Measurements from ENCODE around the gene GOPC. TPM values are rescaled to one million over a fixed set of nuclear protein-coding genes. Genes with fewer than 3 reads are reported as not detected.
"Not testable (repeated sequence)": the region's sequence is repeated elsewhere in the genome, so short reads cannot be mapped to it uniquely, and the experiment has no call there.

GOPC gene
- total and polyA plus RNA-seq, 2 donors (not counting 1 experiment from before 2014, with no cell fraction given): 8.9 to 26.7 TPM

DNA sequence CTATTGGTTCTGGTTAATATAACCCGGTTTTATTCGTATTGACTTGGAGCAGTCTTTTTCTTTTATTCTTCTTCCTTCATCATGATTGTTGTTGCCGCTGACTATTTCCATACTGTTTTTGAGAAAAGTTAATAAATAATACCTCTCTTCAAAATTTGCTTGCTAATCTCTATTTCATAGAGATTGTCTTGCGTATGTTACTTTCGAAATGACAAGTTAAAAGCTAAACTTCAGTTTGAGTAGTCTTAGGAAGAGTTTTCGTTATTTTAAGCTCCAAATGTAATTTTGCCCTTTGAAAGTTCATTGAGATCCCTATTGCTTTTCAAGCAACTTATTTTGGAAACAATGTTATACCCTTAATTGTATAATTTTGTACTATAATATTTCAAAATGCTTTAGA is 83.4 kb downstream of the GOPC start:
- no peaks in the 10 kb centered on the region for H3K9me3 ChIP-seq (ENCODE audit: control extremely low read depth in 1 of 3, control insufficient read depth in 2 of 3, insufficient read depth in 1 of 3, low read length in 2 of 3)
- no CpG with 5 or more reads among the region's 6 CpGs for WGBS (ENCODE audit: insufficient coverage)
- peaks cover 0 to 3% (median 0%) of the 10 kb centered on the region in 4 experiments for H3K27me3 ChIP-seq (replicated peaks in 1 of 4; ENCODE audit: control extremely low read depth in 1 of 4, control insufficient read depth in 3 of 4, insufficient read depth in 4 of 4, low read length in 3 of 4)
- Mint-ChIP-seq H3K4me3 (no peak overlapping the region), H3K27me3 (peaks cover 24% of the 10 kb centered on the region), H3K27ac (no peak overlapping the region), H3K9me3 (ENCODE audit: insufficient read depth) (no peaks in the 10 kb centered on the region), H3K4me1 (no peaks in the 10 kb centered on the region)
- intact Hi-C loops (cut with micrococcal nuclease): no loop called here
- no peak overlapping the region for H3K4me2 ChIP-seq (replicated peaks; ENCODE audit: low read depth, low read length, poor library complexity, severe bottlenecking)
- TF ChIP-seq, protein P1, sequence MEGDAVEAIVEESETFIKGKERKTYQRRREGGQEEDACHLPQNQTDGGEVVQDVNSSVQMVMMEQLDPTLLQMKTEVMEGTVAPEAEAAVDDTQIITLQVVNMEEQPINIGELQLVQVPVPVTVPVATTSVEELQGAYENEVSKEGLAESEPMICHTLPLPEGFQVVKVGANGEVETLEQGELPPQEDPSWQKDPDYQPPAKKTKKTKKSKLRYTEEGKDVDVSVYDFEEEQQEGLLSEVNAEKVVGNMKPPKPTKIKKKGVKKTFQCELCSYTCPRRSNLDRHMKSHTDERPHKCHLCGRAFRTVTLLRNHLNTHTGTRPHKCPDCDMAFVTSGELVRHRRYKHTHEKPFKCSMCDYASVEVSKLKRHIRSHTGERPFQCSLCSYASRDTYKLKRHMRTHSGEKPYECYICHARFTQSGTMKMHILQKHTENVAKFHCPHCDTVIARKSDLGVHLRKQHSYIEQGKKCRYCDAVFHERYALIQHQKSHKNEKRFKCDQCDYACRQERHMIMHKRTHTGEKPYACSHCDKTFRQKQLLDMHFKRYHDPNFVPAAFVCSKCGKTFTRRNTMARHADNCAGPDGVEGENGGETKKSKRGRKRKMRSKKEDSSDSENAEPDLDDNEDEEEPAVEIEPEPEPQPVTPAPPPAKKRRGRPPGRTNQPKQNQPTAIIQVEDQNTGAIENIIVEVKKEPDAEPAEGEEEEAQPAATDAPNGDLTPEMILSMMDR (IDR thresholded peaks at IDR 0.05): no peak
- no peak for TF ChIP-seq EZH2 (IDR thresholded peaks at IDR 0.05; ENCODE audit: borderline replicate concordance, insufficient read depth, low read depth, low read length, poor library complexity, severe bottlenecking)
- no peaks in the 10 kb centered on the region for H3K4me1 ChIP-seq (ENCODE audit: control insufficient read depth in 2 of 2, insufficient read depth in 2 of 2, low read length in 2 of 2)
- ATAC-seq (ENCODE audit: low read depth) (no peak), DNase-seq (no peak)
- H3K36me3 ChIP-seq (replicated peaks in 1 of 2; ENCODE audit: control extremely low read depth in 1 of 2, control insufficient read depth in 1 of 2, extremely low read depth in 1 of 2, insufficient read depth in 2 of 2, low read length in 1 of 2): no peaks in the 10 kb centered on the region
- H3K4me3 ChIP-seq (ENCODE audit: control extremely low read depth in 1 of 5, extremely low read depth in 1 of 5, insufficient read depth in 1 of 5, low read depth in 2 of 5, low read length in 4 of 5): no peak overlapping the region
- H2AFZ ChIP-seq (ENCODE audit: insufficient read depth, low read depth, low read length, poor library complexity, severe bottlenecking): no peak overlapping the region
- no peak overlapping the region for H3K27ac ChIP-seq (ENCODE audit: low read length in 2 of 2)
- H3K79me2 ChIP-seq (ENCODE audit: control insufficient read depth, insufficient read depth, low read length): no peaks in the 10 kb centered on the region
- H4K20me1 ChIP-seq (ENCODE audit: control insufficient read depth, insufficient read depth, low read length, poor library complexity, severe bottlenecking): no peaks in the 10 kb centered on the region
- ChIA-PET POLR2A (no interaction called here), CTCF (interaction anchor here (1.1 kb wide), 1 partner anchor 10 kb away, joined by 4 read pairs; no protein-coding TSS in a partner anchor)
- H3K9ac ChIP-seq (ENCODE audit: low read length): no peak overlapping the region

DNA sequence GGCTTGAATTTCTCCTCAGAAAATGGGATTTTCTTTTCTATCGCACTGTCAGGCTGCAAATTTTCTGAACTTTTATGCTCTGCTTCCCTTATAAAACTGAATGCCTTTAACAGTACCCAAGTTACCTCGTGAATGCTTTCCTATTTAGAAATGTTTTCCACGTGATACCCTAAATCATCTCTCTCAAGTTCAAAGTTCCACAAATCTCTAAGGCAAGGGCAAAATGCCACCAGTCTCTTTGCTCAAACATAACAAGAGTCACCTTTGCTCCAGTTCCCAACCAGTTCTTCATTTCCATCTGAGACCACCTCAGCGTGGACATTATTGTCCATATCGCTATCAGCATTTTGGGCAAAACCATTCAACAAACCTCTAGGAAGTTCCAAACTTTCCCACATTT is 84.3 kb downstream of the GOPC start:
- H3K4me3 ChIP-seq (ENCODE audit: control extremely low read depth in 1 of 5, extremely low read depth in 1 of 5, insufficient read depth in 1 of 5, low read depth in 2 of 5, low read length in 4 of 5); CTCF ChIA-PET; POLR2A ChIA-PET; ATAC-seq (ENCODE audit: low read depth); H2AFZ ChIP-seq (ENCODE audit: insufficient read depth, low read depth, low read length, poor library complexity, severe bottlenecking); H3K9me3 Mint-ChIP-seq (ENCODE audit: insufficient read depth); H3K9me3 ChIP-seq (ENCODE audit: control extremely low read depth in 1 of 3, control insufficient read depth in 2 of 3, insufficient read depth in 1 of 3, low read length in 2 of 3); H4K20me1 ChIP-seq (ENCODE audit: control insufficient read depth, insufficient read depth, low read length, poor library complexity, severe bottlenecking); H3K4me2 ChIP-seq (replicated peaks; ENCODE audit: low read depth, low read length, poor library complexity, severe bottlenecking); H3K79me2 ChIP-seq (ENCODE audit: control insufficient read depth, insufficient read depth, low read length); H3K9ac ChIP-seq (ENCODE audit: low read length); intact Hi-C loops (cut with micrococcal nuclease); H3K36me3 ChIP-seq (replicated peaks in 1 of 2; ENCODE audit: control extremely low read depth in 1 of 2, control insufficient read depth in 1 of 2, extremely low read depth in 1 of 2, insufficient read depth in 2 of 2, low read length in 1 of 2); H3K27ac ChIP-seq (ENCODE audit: low read length in 2 of 2); H3K27me3 ChIP-seq (replicated peaks in 1 of 4; ENCODE audit: control extremely low read depth in 1 of 4, control insufficient read depth in 3 of 4, insufficient read depth in 4 of 4, low read length in 3 of 4); H3K27ac Mint-ChIP-seq; H3K4me1 Mint-ChIP-seq; DNase-seq; H3K4me1 ChIP-seq (ENCODE audit: control insufficient read depth in 2 of 2, insufficient read depth in 2 of 2, low read length in 2 of 2); H3K4me3 Mint-ChIP-seq: not testable (repeated sequence)
- peaks cover 22% of the 10 kb centered on the region for H3K27me3 Mint-ChIP-seq
- WGBS (ENCODE audit: insufficient coverage): 96% methylated on average over 4 of the region's 5 CpGs
